ENCODE measurements around the gene CPAMD8. TPM values are rescaled to one million over a fixed set of nuclear protein-coding genes. Genes with fewer than 3 reads are reported as not detected.

The CPAMD8 gene
- total and polyA plus RNA-seq, 9 of the 15 experiments (the other 6 are each of a cell fraction or from before 2014, with no cell fraction given): 0.20 to 2.1 (median 1.3) TPM

DNA sequence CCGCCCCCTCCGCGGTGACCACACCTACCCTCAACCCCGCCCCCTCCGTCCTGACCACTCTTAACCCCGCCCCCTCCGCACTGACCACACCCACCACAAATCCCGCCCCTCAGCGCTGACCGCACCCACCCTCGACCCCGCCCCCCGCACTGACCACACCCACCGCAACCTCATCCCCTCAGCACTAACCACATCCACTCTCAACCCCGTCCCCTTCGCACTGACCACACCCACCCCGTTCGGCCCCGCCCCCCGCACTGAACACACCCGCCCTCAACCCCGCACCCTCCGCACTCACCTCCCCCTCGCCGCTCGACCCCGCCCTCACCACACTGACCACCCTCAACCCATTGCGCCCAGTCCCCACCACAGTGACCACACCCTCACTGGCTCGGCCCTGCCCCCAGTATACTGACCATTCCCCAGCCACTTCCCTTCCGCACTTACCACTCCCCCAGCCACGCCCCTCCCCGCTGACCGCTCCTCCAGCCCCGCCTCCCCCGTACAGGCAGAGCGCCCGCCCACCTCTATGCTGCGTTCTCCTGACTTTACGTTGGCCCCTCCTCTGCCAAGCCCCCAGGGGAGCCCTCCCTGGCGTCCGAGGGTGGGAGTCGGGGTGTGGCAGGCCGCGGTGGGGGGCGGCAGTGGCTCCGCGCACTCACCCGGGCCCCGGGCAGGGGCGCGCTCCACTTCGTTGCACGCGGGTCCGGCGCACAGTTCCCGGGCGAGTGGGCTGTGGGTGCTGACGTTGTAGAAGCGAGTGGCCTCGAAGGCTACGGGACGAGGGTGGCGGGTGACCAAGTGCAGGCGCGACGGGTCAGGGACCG lies 129.4 kb downstream of the CPAMD8 start (continued):
- TF ChIP-seq TSHZ1 (CRISPR knock-in tag; IDR thresholded peaks at IDR 0.05): no peak
- no peak for TF ChIP-seq NFRKB (IDR thresholded peaks at IDR 0.05; ENCODE audit: low read depth)
- no peak for TF ChIP-seq DLX4 (CRISPR knock-in tag; IDR thresholded peaks at IDR 0.05)
- TF ChIP-seq, protein P1, sequence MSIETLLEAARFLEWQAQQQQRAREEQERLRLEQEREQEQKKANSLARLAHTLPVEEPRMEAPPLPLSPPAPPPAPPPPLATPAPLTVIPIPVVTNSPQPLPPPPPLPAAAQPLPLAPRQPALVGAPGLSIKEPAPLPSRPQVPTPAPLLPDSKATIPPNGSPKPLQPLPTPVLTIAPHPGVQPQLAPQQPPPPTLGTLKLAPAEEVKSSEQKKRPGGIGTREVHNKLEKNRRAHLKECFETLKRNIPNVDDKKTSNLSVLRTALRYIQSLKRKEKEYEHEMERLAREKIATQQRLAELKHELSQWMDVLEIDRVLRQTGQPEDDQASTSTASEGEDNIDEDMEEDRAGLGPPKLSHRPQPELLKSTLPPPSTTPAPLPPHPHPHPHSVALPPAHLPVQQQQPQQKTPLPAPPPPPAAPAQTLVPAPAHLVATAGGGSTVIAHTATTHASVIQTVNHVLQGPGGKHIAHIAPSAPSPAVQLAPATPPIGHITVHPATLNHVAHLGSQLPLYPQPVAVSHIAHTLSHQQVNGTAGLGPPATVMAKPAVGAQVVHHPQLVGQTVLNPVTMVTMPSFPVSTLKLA (conservative IDR thresholded peaks at IDR 0.05): peak in 1 of 2 experiments; percentile 81; a peak in 2 of 4 replicates
- no peak for TF ChIP-seq ZFP36 (IDR thresholded peaks at IDR 0.05; ENCODE audit: low read depth, low read length, partially characterized antibody)
- TF ChIP-seq ZKSCAN1 (IDR thresholded peaks at IDR 0.05; ENCODE audit: low read depth, low read length): 0 out of 2 replicates have a peak, but pooled peaks have one; percentile 0
- TF ChIP-seq, protein P2, sequence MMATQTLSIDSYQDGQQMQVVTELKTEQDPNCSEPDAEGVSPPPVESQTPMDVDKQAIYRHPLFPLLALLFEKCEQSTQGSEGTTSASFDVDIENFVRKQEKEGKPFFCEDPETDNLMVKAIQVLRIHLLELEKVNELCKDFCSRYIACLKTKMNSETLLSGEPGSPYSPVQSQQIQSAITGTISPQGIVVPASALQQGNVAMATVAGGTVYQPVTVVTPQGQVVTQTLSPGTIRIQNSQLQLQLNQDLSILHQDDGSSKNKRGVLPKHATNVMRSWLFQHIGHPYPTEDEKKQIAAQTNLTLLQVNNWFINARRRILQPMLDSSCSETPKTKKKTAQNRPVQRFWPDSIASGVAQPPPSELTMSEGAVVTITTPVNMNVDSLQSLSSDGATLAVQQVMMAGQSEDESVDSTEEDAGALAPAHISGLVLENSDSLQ (IDR thresholded peaks at IDR 0.05): 0 out of 2 replicates have a peak, but pooled peaks have one; percentile 14
- no peak for TF ChIP-seq FOXM1 (IDR thresholded peaks at IDR 0.05; ENCODE audit: low read depth)
- TF ChIP-seq FOXM1 (CRISPR knock-in tag; IDR thresholded peaks at IDR 0.05; ENCODE audit: low read depth): no peak
- TF ChIP-seq ZNF133 (CRISPR knock-in tag; IDR thresholded peaks at IDR 0.05): no peak
- 0 out of 2 replicates have a peak, but pooled peaks have one; percentile 25 for TF ChIP-seq FOXK1 (CRISPR knock-in tag; IDR thresholded peaks at IDR 0.05; ENCODE audit: borderline replicate concordance)
- peak; percentile 16; the same call in 1 of the 2 replicates for TF ChIP-seq E2F3 (CRISPR knock-in tag; IDR thresholded peaks at IDR 0.05)
- TF ChIP-seq TRIM28 (IDR thresholded peaks at IDR 0.05): no peak
- no peak for TF ChIP-seq EZH2 (IDR thresholded peaks at IDR 0.05; ENCODE audit: borderline replicate concordance, low read depth, low read length)
- no peak for TF ChIP-seq BCOR (IDR thresholded peaks at IDR 0.05)
- peak; percentile 71 for TF ChIP-seq CREB1 (IDR thresholded peaks at IDR 0.05)
- peak; percentile 69; the same call in 1 of the 2 replicates for TF ChIP-seq CREB1 (CRISPR knock-in tag; IDR thresholded peaks at IDR 0.05)
- TF ChIP-seq IRF2 (CRISPR knock-in tag; IDR thresholded peaks at IDR 0.05): no peak
- TF ChIP-seq ZNF263 (CRISPR knock-in tag; IDR thresholded peaks at IDR 0.05; ENCODE audit: borderline replicate concordance): no peak
- TF ChIP-seq TCFL5 (CRISPR knock-in tag; conservative IDR thresholded peaks at IDR 0.05): no peak
- no peak for TF ChIP-seq PTRF (tag; IDR thresholded peaks at IDR 0.05)
- no peak for TF ChIP-seq SRSF7 (optimal IDR thresholded peaks at IDR 0.05; ENCODE audit: low read depth, low read length)
- no peak for TF ChIP-seq NCOR1 (IDR thresholded peaks at IDR 0.05)
- TF ChIP-seq SMARCB1 (IDR thresholded peaks at IDR 0.05; ENCODE audit: insufficient read length, low read depth): no peak
